LNCaP clone FGC (cell line): ENCODE results near the gene G6PD.
A peak's percentile ranks its signal among the peaks of the same experiment; 100 is the strongest.

Experiments
- DNase-seq: peaks from one replicate; pipeline ENCODE4 v3.0.0-alpha.2; 2011; ENCODE audit warnings: low read depth
- H3K4me3 ChIP-seq: 2 replicates; pipeline ENCODE4 v1.5.1; 2011; ENCODE audit warnings: mild to moderate bottlenecking, low read depth, low read length, control low read depth
- CTCF ChIP-seq: IDR thresholded peaks from 2 replicates; pipeline ENCODE4 v1.5.1; 2012; ENCODE audit warnings: mild to moderate bottlenecking; ENCODE audit not compliant: control insufficient read depth, insufficient read depth; ENCODE audit errors: extremely low read depth

G6PD gene

GRCh38 chrX:154486052-154486395 is 60.6 kb downstream of the G6PD start:
- DNase-seq: no peak
- H3K4me3 ChIP-seq: peak overlapping the region; percentile 63

DNA sequence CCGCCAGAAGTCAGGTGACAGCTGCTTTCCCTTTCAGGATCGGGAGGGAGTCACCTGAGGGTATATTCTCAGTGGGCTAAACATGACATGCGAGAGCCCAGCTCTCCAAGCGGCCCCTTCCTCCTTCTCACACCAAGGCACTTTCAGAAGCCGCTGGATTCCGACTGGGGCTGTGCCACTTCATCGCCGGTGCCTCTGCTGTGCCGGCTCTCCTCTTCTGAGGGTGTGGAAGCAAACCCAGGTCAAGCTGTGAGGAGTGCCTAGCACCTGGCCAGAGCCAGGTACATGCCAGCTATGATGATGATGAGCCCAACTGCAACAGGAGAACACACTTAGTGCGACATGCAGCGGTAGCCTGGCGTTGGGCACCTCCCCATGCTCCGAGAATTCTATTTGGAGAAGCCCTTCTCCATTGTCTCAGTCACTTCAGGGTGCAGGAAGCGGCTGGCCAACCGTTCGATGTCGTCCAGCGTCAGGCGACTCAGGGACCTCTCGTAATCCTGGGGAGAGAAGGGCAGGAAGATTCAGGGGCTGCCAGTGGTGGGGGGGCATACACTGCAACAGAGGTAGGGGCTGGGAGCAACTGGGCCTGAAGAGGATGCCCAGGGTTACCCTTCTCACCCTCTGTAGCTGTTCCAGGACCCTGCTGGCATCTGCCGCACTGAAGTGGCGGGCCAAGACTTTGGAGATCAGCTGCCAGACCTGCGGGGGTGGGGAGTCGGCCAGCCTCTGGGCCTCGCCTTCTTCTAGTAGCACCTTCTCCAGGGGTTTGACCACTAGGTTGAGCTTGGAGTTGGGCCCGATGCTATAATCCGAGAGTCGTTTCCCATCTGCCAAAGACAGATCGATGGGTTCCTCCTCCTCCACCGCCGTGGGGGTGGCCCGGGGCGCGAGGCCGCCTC is 61.2 kb downstream of the G6PD start:
- peak overlapping the region; percentile 63 for H3K4me3 ChIP-seq
- TF ChIP-seq CTCF: no peak
- no peak for DNase-seq

More at GRCh38 chrX:154486052-154486395, 60.6 kb downstream of the G6PD start:
- TF ChIP-seq CTCF: no peak

DNA sequence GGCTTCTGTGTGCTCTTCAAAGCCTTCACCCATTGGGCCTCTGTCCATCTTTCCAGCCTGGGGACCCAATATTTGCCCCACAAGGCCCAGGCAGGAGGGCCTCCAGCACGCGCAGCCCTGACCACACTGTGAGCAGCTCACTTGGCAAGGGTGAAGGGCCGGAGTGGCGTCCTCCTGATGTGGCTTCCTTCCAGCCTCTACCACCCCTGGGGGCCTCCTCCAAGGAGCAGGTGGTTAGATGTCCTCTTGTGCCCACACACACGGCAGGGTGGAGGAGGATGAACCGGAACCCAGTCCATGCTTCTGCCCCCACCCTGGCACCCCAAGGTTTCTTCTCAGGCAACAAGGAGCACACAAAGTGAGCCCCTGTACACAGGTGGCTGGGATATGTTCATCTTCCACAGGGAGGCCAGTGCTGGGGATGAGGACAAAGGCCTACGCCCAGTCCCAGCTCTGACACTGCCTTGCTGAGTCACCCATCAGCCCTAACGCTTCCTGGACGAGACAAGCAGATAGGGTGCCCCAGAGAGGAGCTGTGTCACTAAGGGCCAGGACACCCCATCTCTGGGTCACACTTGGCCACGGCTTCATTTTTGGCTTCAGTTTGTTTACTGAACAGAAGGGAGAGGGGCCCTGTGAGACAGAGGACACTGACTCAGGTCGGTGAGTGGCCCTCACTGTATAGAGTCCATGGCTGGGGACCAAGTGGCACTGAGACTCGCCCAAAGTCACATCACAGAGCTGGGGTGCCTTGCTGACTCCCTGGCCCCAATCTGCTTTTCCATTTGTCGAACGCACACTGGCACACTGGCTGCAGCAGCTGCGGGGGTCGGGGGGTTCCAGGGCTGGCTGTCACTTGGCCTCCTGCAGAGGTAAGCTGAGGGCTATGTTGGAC is 62.1 kb downstream of the G6PD start:
- TF ChIP-seq CTCF: no peak
- no peak for DNase-seq
- no peak overlapping the region for H3K4me3 ChIP-seq

GRCh38 chrX:154483325-154483724 is 63.3 kb downstream of the G6PD start:
- no peak for DNase-seq
- no peak for TF ChIP-seq CTCF
- no peak overlapping the region for H3K4me3 ChIP-seq

- no peak overlapping the region for H3K4me3 ChIP-seq
- TF ChIP-seq CTCF: no peak
- no peak for DNase-seq
Measured at GRCh38 chrX:154482786-154483185, 63.9 kb downstream of the G6PD start.

GRCh38 chrX:154481911-154482601 is 64.6 kb downstream of the G6PD start:
- no peak for TF ChIP-seq CTCF
- no peak overlapping the region for H3K4me3 ChIP-seq
- DNase-seq: no peak
